GM10266 (cell line): Measurements from ENCODE around the gene CHAD.

Experiments used
- DNase-seq: peaks from one replicate; pipeline ENCODE4 v3.0.0; 2012; ENCODE audit errors: extremely low spot score
- TF ChIP-seq, protein P1 (sequence below): IDR thresholded peaks from 2 replicates; pipeline ENCODE4 v1.5.1; 2012; ENCODE audit warnings: mild to moderate bottlenecking, low read depth; ENCODE audit not compliant: control insufficient read depth, insufficient read depth; ENCODE audit errors: missing control alignments

CHAD gene

DNA sequence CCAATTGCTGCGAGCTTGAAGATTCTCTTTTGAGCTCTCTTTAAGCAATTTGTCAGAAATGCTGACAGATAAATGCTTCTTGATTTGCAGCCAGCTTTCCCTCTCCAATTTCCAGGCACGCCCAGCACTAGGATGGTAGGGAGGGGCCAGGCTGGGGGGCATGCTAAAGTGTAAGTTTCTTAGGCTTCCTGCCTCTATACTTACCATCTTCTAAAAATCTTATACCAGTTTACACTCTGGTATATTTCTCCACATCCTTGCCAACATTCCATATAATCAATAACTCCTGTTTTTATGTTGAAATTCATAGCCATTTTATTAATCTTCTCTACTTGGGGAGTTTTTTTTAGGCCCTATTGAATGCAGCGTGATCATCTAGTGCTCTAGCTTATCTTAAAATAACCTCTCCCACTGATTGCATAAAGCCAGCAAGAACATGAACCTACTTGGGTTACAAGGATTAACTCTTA lies 25.1 kb downstream of the CHAD start:
- no peak for DNase-seq
- TF ChIP-seq, protein P1, sequence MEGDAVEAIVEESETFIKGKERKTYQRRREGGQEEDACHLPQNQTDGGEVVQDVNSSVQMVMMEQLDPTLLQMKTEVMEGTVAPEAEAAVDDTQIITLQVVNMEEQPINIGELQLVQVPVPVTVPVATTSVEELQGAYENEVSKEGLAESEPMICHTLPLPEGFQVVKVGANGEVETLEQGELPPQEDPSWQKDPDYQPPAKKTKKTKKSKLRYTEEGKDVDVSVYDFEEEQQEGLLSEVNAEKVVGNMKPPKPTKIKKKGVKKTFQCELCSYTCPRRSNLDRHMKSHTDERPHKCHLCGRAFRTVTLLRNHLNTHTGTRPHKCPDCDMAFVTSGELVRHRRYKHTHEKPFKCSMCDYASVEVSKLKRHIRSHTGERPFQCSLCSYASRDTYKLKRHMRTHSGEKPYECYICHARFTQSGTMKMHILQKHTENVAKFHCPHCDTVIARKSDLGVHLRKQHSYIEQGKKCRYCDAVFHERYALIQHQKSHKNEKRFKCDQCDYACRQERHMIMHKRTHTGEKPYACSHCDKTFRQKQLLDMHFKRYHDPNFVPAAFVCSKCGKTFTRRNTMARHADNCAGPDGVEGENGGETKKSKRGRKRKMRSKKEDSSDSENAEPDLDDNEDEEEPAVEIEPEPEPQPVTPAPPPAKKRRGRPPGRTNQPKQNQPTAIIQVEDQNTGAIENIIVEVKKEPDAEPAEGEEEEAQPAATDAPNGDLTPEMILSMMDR: no peak

DNA sequence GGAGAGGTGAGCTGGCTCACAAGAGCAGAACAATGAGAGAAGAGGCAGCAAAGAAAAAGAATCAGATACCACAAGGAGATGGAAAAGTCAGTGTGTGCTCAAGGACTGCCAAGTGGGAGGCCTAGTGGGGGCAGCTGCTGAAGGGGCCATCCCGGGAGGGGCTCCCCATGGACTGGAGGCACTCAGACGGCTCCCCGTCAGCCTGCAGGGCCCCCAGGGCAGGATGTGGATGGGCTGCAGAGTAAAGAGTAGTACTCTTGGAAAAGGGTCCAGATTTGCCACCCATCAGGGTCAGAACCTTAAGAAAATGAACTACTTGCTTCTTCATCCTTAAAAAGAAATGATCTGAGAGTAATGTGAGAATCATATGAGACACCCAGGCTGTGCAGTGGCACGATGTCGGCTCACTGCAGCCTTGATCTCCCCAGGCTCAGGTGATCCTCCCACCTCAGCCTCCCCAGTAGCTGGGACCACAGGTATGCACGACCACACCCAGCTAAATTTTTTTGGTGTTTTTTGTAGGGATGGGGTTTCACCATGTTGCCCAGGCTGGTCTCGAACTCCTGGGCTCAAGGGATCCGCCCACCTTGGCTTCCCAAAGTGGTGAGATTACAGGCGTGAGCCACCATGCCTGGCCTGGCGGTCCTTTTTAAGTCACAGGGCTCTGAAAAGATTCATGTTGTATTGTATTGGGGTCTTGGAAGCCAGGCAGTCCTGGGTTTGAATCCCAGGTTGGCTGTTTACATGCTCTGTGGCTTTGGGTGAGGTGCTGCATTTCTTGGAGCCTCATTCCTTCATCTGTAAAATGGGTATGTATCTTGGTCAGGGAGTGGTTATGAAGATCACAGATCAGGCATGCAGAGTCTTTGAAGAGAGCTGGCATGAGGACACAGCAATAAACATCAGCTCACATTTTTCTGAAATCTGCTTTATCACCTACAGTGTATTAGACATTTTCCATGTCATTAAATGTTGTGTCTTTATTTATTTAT lies 27.5 kb downstream of the CHAD start:
- no peak for DNase-seq
- TF ChIP-seq, protein P1: no peak

GRCh38 chr17:50440172-50440837 lies 28.4 kb downstream of the CHAD start:
- DNase-seq: no peak
- TF ChIP-seq, protein P1: no peak

DNA sequence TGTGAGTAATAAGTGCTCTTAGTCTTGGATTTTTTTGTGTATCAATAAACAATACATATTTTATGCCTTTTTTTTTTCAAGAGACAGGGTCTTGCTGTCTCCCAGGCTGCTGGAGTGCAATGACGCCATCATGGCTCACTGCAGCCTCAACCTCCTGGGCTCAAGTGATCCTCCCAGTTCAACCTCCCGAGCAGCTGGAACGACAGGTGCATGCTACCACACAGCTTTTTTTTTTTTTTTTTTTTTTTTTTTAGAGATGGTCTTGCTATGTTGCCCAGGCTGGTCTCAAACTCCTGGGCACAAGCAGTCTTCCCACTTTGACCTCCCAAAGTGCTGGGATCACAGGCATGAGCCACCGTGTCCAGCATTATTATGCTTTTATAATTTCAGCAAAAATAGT lies 29.7 kb downstream of the CHAD start:
- no peak for DNase-seq
- TF ChIP-seq, protein P1: no peak

DNA sequence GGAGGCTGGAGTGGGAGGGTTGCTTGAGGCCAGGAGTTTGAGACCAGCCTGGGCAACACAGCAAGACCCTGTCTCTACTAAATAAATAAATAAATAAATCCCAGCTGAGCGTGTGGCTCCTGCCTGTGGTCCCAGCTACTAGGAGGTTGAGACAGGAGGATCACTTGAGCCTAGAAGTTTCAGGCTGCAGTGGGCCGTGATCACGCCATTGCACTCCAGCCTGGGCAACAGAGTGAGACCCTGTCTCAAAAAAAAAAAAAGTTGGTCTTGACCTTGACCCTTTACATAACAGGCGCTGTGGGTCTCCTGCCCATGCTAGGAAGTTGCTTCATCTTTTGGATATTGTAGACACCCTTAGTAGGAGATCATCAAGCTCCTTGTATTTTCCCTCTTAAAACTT lies 31.3 kb downstream of the CHAD start:
- TF ChIP-seq, protein P1: no peak
- no peak for DNase-seq

DNA sequence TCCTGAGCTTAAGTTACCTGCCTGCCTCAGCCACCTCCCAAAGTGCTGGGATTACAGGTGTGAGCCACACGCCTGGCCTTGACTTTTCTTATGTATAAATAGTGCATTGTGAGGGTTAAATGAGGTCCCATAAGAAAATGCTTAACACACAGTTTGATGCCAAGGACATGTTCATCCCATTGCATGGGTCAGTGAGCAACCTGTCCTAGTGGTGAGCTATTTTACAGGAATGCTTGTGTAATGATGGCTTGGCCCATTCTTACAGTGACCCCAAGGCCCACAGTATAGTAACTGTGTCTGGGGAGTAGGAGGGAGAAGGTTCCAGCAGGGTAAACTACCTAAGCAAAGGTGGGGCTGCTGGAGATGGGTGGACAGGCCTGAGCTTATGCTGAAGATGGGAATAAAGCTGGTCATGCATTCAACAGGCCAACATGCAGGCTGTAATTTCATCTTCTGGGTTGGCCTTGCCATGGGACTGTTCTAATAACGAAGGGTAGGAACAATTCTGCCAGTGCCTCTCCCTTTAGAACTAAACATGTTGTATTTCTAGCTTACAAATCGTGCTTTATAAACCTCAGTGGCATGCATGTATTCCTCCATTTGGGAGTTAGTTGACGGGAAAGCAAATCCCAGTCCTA lies 36.4 kb downstream of the CHAD start:
- TF ChIP-seq, protein P1: no peak
- no peak for DNase-seq
